Measurements from ENCODE around the gene MRPS33.

GRCh38 chr7:141024668-141025067, 9.9 kb upstream of the MRPS33 start:
- TF ChIP-seq EZH2 (IDR thresholded peaks at IDR 0.05; ENCODE audit: low read depth, low read length, severe bottlenecking), result no peak
- TF ChIP-seq ZNF274 (IDR thresholded peaks at IDR 0.05; ENCODE audit: borderline replicate concordance, extremely low read depth, low read length), result no peak
- no peak for TF ChIP-seq NANOG (IDR thresholded peaks at IDR 0.05; ENCODE audit: insufficient read depth, low read depth, low read length, poor library complexity, severe bottlenecking)
- no peak for TF ChIP-seq HDAC6 (IDR thresholded peaks at IDR 0.05; ENCODE audit: low read depth, low read length)
- no peak for TF ChIP-seq RNF2 (IDR thresholded peaks at IDR 0.05; ENCODE audit: borderline replicate concordance, low read depth, low read length, missing control alignments, poor library complexity, severe bottlenecking)

Measured in H1 (cell line).